Spleen (tissue), 7 donors: Measurements from ENCODE around the gene CLASP2.

ENCODE experiments used
- POLR2A ChIP-seq, 3 donors: fragments of 450-650 bp; IDR thresholded peaks; one replicate each; pipeline ENCODE4 v1.5.1; 2017; ENCODE audit warnings: antibody characterized with exemption in 3 of 3, mild to moderate bottlenecking in 1 of 3
- POLR2AphosphoS5 ChIP-seq, 3 donors: sonication (generic); formaldehyde crosslinking; IDR thresholded peaks; one replicate each; pipeline ENCODE4 v1.5.1; 2017; ENCODE audit warnings: antibody characterized with exemption in 3 of 3
- TF ChIP-seq, protein P1 (sequence below), 11 experiments: fragments of 200-600 bp in 7 of 11; fragments of 450-650 bp in 4 of 11; sonication (generic) in 4 of 11; IDR thresholded peaks in 8 of 11; conservative IDR thresholded peaks in 3 of 11; 1 replicate in 7 of 11; 2 replicates in 4 of 11; pipeline versions ENCODE4 v1.4.0 to v1.8.0; 2016 to 2021; ENCODE audit warnings: antibody characterized with exemption in 11 of 11, inconsistent platforms in 4 of 11, mild to moderate bottlenecking in 1 of 11
- donor health status: DM: no; HTN: no; CAD: no; lungs with moderate emphysema.
- donor health status: DM: no; HTN: no; CAD: no.
- donor health status: DM: no; HTN: no; CAD: no.

- TF ChIP-seq, protein P1, sequence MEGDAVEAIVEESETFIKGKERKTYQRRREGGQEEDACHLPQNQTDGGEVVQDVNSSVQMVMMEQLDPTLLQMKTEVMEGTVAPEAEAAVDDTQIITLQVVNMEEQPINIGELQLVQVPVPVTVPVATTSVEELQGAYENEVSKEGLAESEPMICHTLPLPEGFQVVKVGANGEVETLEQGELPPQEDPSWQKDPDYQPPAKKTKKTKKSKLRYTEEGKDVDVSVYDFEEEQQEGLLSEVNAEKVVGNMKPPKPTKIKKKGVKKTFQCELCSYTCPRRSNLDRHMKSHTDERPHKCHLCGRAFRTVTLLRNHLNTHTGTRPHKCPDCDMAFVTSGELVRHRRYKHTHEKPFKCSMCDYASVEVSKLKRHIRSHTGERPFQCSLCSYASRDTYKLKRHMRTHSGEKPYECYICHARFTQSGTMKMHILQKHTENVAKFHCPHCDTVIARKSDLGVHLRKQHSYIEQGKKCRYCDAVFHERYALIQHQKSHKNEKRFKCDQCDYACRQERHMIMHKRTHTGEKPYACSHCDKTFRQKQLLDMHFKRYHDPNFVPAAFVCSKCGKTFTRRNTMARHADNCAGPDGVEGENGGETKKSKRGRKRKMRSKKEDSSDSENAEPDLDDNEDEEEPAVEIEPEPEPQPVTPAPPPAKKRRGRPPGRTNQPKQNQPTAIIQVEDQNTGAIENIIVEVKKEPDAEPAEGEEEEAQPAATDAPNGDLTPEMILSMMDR (IDR thresholded peaks at IDR 0.05 in 8 of 11, conservative IDR thresholded peaks at IDR 0.05 in 3 of 11) = no peak
- TF ChIP-seq POLR2A (IDR thresholded peaks at IDR 0.05) (no peak), POLR2AphosphoS5 (IDR thresholded peaks at IDR 0.05) (no peak)
Observed at GRCh38 chr3:33650495-33650894, 67.6 kb downstream of the CLASP2 start.
